Measurements from ENCODE around the gene XIRP1. TPM values are rescaled to one million over a fixed set of nuclear protein-coding genes. Genes with fewer than 3 reads are reported as not detected.

The XIRP1 gene
- total RNA-seq, 4 donors from 2014 or later, result 0.18 to 0.19 TPM; not detected in 2

- Histone ChIP-seq H3K4me3 (peak overlapping the region in 2 of 4 donors; percentile 43 to 55), H3K36me3 (no peaks in the 10 kb centered on the region), H3K27me3 (no peaks in the 10 kb centered on the region), H3K9me3 (no peaks in the 10 kb centered on the region), H3K4me1 (peaks cover 19 to 88% (median 32%) of the 10 kb centered on the region in 3 donors), H3K27ac (peak overlapping the region; percentile 72 to 90 (median 88))
- TF ChIP-seq POLR2A (IDR thresholded peaks at IDR 0.05), result no peak
- TF ChIP-seq CTCF (IDR thresholded peaks at IDR 0.05), result no peak
- intact Hi-C loops (cut with DNase I), result loop anchor here (5.0 kb wide), 1 partner anchor 34 kb away; no protein-coding TSS in a partner anchor
- WGBS, 2 donors, result 67 to 73% methylated on average over 7 of the region's 7 CpGs
- no peak for DNase-seq
These were observed 10.7 kb downstream of the XIRP1 start for GRCh38 chr3:39181408-39182335.

GRCh38 chr3:39180546-39181346 lies 11.6 kb downstream of the XIRP1 start:
- peak; percentile 40 for DNase-seq
- H3K4me3 ChIP-seq, result peak overlapping the region; percentile 14 to 55 (median 38)
- intact Hi-C loops (cut with DNase I), result loop anchor here (5.0 kb wide), 1 partner anchor 33 kb away; no protein-coding TSS in a partner anchor
- no peaks in the 10 kb centered on the region for H3K9me3 ChIP-seq
- H3K27ac ChIP-seq, result peak overlapping the region; percentile 72 to 90 (median 88)
- no peaks in the 10 kb centered on the region for H3K27me3 ChIP-seq
- 6 to 10% methylated on average over 6 to 21 of the region's 64 CpGs for WGBS, 2 donors
- H3K36me3 ChIP-seq, result no peaks in the 10 kb centered on the region
- peak in 1 of 4 donors; percentile 30 for TF ChIP-seq POLR2A (IDR thresholded peaks at IDR 0.05)
- TF ChIP-seq CTCF (IDR thresholded peaks at IDR 0.05), result peak in 3 of 6 experiments; percentile 27 to 44 (median 32)
- peaks cover 19 to 80% (median 34%) of the 10 kb centered on the region in 3 donors for H3K4me1 ChIP-seq

GRCh38 chr3:39180183-39180545 lies 12.2 kb downstream of the XIRP1 start:
- no peak for DNase-seq
- TF ChIP-seq POLR2A (IDR thresholded peaks at IDR 0.05), result no peak
- no peak for TF ChIP-seq CTCF (IDR thresholded peaks at IDR 0.05)
- 32 to 46% methylated on average over 3 of the region's 3 CpGs for whole genome bisulfite sequencing, 2 donors
- peaks cover 19 to 77% (median 34%) of the 10 kb centered on the region in 3 donors for H3K4me1 ChIP-seq
- peak overlapping the region; percentile 14 to 55 (median 38) for H3K4me3 ChIP-seq
- no peaks in the 10 kb centered on the region for H3K27me3 ChIP-seq
- intact Hi-C loops (cut with DNase I), result loop anchor here (5.0 kb wide), 1 partner anchor 33 kb away; no protein-coding TSS in a partner anchor
- peak overlapping the region; percentile 72 to 90 (median 88) for H3K27ac ChIP-seq
- no peaks in the 10 kb centered on the region for H3K9me3 ChIP-seq
- no peaks in the 10 kb centered on the region for H3K36me3 ChIP-seq

- Histone ChIP-seq H3K4me1 (peaks cover 19 to 69% (median 34%) of the 10 kb centered on the region in 3 donors), H3K27ac (peak overlapping the region; percentile 76 to 90 (median 88)), H3K27me3 (no peaks in the 10 kb centered on the region), H3K36me3 (no peaks in the 10 kb centered on the region), H3K4me3 (peak overlapping the region in 3 of 4 donors; percentile 48 to 67 (median 51)), H3K9me3 (no peaks in the 10 kb centered on the region)
- intact Hi-C loops (cut with DNase I), result no loop called here
- 72 to 73% methylated on average over 4 of the region's 4 CpGs for WGBS, 2 donors
- DNase-seq, result no peak
- TF ChIP-seq POLR2A (IDR thresholded peaks at IDR 0.05) (no peak), CTCF (IDR thresholded peaks at IDR 0.05) (no peak)
These were observed 13.8 kb downstream of the XIRP1 start for GRCh38 chr3:39178553-39178952.

All from esophagus squamous epithelium (tissue), 5 donors.